BLaER1 (cell line): Measurements from ENCODE around the gene CHM.

Experiments used
- H3K27ac ChIP-seq: shearing (Covaris generic); formaldehyde crosslinking; 2 replicates; pipeline ENCODE4 v1.8.1; 2022
- H3K27me3 ChIP-seq: shearing (Covaris generic); formaldehyde crosslinking; 2 replicates; pipeline ENCODE4 v1.8.1; 2022
- H3K36me3 ChIP-seq: shearing (Covaris generic); formaldehyde crosslinking; 2 replicates; pipeline ENCODE4 v1.8.1; 2022
- H3K4me1 ChIP-seq: shearing (Covaris generic); formaldehyde crosslinking; 2 replicates; pipeline ENCODE4 v1.8.1; 2022
- H3K4me2 ChIP-seq: shearing (Covaris generic); formaldehyde crosslinking; 2 replicates; pipeline ENCODE4 v1.8.1; 2022
- H3K4me3 ChIP-seq: shearing (Covaris generic); formaldehyde crosslinking; 2 replicates; pipeline ENCODE4 v1.8.1; 2022
- H3K9ac ChIP-seq: shearing (Covaris generic); formaldehyde crosslinking; 2 replicates; pipeline ENCODE4 v1.8.1; 2022
- H3K9me3 ChIP-seq: shearing (Covaris generic); formaldehyde crosslinking; 2 replicates; pipeline ENCODE4 v1.8.1; 2022
- H4K20me1 ChIP-seq: shearing (Covaris generic); formaldehyde crosslinking; 2 replicates; pipeline ENCODE4 v1.8.1; 2022
- Cebpa-rat ChIP-seq: shearing (Covaris generic); IDR thresholded peaks from 2 replicates; pipeline ENCODE4 v1.8.1; 2022

Gene CHM

DNA sequence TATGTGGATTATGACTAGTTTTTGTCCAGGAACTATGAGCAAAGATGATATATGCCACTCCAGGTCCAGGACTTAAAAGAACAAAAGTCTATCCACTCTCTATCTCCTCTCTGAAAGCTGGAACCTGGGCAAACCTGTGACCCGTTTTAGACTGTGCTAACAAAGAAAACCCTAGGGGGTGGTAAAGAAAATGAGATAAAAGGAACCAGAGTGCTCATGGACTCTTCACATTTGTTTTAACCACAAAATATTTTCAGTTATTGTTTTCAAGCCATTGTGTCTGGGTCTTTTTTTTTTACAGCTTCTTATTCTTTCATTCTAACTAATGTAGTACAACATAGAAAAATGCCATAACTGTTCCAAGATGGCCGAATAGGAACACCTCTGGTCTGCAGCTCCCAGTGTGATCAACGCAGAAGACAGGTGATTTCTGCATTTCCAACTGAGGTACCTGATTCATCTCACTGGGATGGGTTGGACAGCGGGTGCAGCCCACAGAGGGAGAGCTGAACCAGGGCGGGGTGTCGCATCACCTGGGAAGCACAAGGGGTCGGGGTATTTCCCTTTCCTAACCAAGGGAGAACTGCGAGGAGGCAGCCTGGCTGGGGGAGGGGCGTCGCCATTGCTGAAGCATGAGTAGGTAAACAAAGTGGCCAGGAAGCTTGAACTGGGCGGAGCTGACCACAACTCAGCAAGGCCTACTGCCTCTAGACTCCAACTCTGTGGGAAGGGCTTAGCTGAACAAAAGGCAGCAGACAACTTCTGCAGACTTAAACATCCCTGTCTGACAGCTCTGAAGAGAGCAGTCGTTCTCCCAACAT is 45.1 kb downstream of the CHM start:
- no peak for TF ChIP-seq Cebpa-rat
- Histone ChIP-seq H3K36me3 (no peaks in the 10 kb centered on the region), H3K9ac (no peak overlapping the region), H4K20me1 (peaks cover 17% of the 10 kb centered on the region; the same call in 1 of the 2 replicates), H3K4me3 (no peak overlapping the region), H3K27me3 (peaks cover 37% of the 10 kb centered on the region), H3K4me1 (no peaks in the 10 kb centered on the region; the same call in 1 of the 2 replicates), H3K4me2 (no peak overlapping the region), H3K27ac (no peak overlapping the region), H3K9me3 (no peaks in the 10 kb centered on the region)

DNA sequence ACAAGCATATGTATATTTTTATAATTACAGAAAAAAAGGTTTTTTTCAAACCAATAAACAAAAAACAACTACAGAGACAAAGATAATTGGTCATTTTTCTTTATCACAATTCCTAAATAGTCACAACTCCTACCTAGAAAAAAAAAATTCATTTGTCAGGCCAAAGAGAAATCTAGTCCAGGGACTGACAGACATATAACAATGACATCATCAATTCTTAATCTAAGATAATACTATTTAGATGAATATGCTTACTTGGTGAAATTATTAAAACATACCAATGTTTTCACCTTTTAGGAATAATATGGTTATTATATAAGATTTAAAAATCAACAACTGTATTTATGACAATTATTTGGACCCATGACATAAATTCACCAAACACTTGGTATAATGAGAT is 48.4 kb downstream of the CHM start:
- H3K4me3 ChIP-seq, result no peak overlapping the region
- no peaks in the 10 kb centered on the region for H3K9me3 ChIP-seq
- H3K27me3 ChIP-seq, result peaks cover 65% of the 10 kb centered on the region
- peaks cover 17% of the 10 kb centered on the region for H4K20me1 ChIP-seq
- H3K36me3 ChIP-seq, result no peaks in the 10 kb centered on the region
- H3K4me1 ChIP-seq, result no peaks in the 10 kb centered on the region; the same call in 1 of the 2 replicates
- no peak overlapping the region for H3K9ac ChIP-seq
- H3K4me2 ChIP-seq, result no peak overlapping the region
- no peak overlapping the region for H3K27ac ChIP-seq
- TF ChIP-seq Cebpa-rat, result no peak

DNA sequence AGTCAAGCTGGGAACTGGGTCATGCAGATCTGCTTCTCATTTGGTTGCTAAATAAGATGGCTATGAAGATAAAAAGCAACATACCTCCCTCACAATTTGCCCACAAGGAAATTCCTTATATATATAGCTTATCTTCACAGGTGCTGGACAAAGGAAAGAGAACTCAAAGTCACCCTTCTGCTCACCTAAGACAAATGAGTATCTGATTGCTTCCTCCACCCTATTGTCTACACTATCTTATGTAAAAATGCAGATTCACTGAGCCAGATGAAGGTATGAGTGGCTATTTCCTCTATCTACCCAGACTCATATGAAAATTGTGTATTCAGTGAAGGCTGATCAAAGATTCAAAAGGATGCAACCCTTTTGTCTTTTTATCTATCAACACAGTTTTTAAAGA is 50.8 kb downstream of the CHM start:
- Histone ChIP-seq H3K36me3 (no peaks in the 10 kb centered on the region), H3K27ac (no peak overlapping the region), H3K9ac (no peak overlapping the region), H3K9me3 (no peaks in the 10 kb centered on the region), H3K4me3 (no peak overlapping the region), H3K4me1 (no peaks in the 10 kb centered on the region), H3K4me2 (no peak overlapping the region), H3K27me3 (peaks cover 61% of the 10 kb centered on the region), H4K20me1 (peaks cover 13% of the 10 kb centered on the region; the same call in 1 of the 2 replicates)
- TF ChIP-seq Cebpa-rat, result no peak

DNA sequence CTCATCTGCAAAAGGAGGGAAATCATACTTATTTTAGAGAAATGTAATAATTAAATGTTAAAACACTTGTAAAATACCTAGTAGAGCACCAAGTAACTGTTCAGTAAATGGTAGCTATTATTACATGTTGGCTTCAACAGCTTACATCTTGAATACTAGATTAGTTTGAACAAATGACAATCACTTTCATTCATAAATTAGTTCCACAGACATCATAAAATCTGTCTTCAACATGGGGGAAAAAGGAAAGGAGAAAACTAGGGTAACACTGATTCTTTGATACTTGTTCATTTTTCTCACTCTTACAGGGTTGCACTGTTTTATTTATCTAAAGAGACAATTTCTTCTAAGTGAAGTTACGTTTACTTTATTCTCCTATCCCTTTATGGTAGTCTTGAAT is 51.7 kb downstream of the CHM start:
- Histone ChIP-seq H3K4me2 (no peak overlapping the region), H3K27me3 (peaks cover 67% of the 10 kb centered on the region), H3K9me3 (no peaks in the 10 kb centered on the region), H3K4me3 (no peak overlapping the region), H3K9ac (no peak overlapping the region), H3K4me1 (no peaks in the 10 kb centered on the region), H4K20me1 (peaks cover 9% of the 10 kb centered on the region; the same call in 1 of the 2 replicates), H3K27ac (no peak overlapping the region), H3K36me3 (no peaks in the 10 kb centered on the region)
- no peak for TF ChIP-seq Cebpa-rat

DNA sequence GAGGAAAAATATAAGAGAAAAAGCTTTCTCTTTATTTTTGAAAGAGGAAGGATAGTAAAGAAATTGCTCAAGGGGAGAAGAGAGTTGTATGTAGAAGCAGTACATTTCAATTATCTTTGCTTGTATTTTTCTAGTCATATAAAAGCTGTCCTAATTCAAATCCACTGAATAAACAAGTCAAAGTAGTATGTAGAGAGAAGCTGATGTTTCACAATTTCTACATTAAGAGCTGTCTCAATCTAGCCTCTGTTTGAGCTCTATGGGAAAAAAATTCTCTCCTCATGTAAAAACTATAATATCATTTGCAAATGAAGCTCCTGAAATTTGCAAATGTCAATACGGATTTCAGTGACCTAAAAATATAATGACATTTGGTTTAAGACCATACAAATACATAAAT is 52.6 kb downstream of the CHM start:
- Histone ChIP-seq H3K9ac (no peak overlapping the region), H4K20me1 (peaks cover 9% of the 10 kb centered on the region; the same call in 1 of the 2 replicates), H3K4me2 (no peak overlapping the region), H3K27ac (no peak overlapping the region), H3K27me3 (peaks cover 68% of the 10 kb centered on the region), H3K4me1 (no peaks in the 10 kb centered on the region), H3K9me3 (peaks cover 6% of the 10 kb centered on the region), H3K4me3 (no peak overlapping the region), H3K36me3 (no peaks in the 10 kb centered on the region)
- no peak for TF ChIP-seq Cebpa-rat

DNA sequence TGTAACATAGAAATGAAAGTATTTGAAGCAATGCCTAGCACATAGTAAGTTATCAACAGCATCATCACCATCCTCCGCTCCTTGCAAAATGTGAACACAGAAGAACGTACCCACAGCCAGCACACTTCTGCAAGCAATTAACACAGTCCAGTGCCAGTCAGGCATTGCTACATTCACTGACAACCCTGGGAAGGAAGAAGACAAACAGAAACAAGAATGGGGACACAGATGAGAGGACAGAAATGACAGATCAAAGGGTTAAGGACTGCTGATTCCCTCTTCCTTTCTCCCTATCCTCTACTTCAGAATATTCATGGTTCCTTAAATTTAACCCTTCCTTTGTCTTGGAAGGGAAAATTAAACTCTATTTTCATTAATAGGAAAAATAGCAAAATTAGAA is 53.1 kb downstream of the CHM start:
- Histone ChIP-seq H3K36me3 (no peaks in the 10 kb centered on the region), H3K4me2 (no peak overlapping the region), H3K27me3 (peaks cover 68% of the 10 kb centered on the region), H3K9ac (no peak overlapping the region), H3K27ac (no peak overlapping the region), H4K20me1 (peaks cover 9% of the 10 kb centered on the region; the same call in 1 of the 2 replicates), H3K9me3 (peaks cover 11% of the 10 kb centered on the region), H3K4me3 (no peak overlapping the region), H3K4me1 (no peaks in the 10 kb centered on the region)
- no peak for TF ChIP-seq Cebpa-rat

DNA sequence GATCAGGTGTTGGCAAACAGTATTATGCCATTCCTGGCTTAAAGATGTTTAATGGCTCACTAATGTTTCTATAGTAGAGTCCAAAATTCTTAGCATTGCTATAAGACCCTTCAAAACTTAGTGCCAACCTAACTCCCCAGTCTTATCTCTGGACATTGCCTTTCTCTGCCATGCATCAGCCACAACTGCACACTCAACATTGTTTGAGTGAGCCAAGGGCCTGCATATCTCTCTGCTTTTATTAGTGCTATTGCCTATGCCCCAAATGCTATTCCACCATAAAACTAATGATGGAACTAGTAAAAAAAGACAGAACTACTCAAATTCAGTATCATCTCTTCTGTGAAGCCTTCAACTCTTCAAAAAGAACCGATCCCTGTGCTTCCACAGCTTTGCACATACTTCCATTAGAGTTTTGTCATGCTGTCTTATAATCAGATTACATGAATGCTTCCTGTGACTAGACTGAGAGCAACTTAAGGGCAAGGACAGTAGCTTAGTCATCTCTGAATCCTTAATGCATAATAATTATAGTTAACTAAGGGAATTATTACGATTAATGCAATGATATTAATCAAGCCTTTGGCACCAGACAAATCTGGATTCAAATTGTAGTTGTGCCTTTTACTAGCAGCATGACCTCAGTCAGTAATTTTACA is 53.7 kb downstream of the CHM start:
- Histone ChIP-seq H3K4me2 (no peak overlapping the region), H4K20me1 (peaks cover 9% of the 10 kb centered on the region; the same call in 1 of the 2 replicates), H3K27ac (no peak overlapping the region), H3K27me3 (peaks cover 68% of the 10 kb centered on the region), H3K4me1 (no peaks in the 10 kb centered on the region), H3K4me3 (no peak overlapping the region), H3K36me3 (no peaks in the 10 kb centered on the region), H3K9me3 (peaks cover 17% of the 10 kb centered on the region), H3K9ac (no peak overlapping the region)
- TF ChIP-seq Cebpa-rat, result no peak

DNA sequence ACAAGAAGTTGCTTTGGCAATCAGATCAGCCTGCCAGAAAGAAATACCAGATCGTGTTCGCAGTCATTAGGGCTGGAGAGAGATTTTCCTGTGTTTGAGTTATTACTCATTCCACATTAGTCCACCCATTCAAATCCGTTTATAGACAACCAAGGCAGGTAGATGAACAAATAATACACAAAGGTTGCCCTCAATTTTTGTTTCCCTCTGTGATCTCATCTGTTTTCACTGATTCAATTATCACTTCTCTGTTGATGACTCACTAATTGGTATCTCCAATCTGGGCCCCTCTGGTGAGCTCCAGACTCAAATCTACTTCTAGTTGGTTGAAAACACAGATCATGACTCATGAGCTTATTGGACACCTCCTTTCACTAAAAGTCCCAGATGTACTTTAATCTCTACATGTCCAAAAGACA is 54.5 kb downstream of the CHM start:
- peaks cover 25% of the 10 kb centered on the region for H3K9me3 ChIP-seq
- no peak overlapping the region for H3K4me3 ChIP-seq
- no peak overlapping the region for H3K9ac ChIP-seq
- no peak overlapping the region for H3K27ac ChIP-seq
- no peak for TF ChIP-seq Cebpa-rat
- peaks cover 71% of the 10 kb centered on the region for H3K27me3 ChIP-seq
- no peaks in the 10 kb centered on the region for H3K4me1 ChIP-seq
- H4K20me1 ChIP-seq, result peaks cover 9% of the 10 kb centered on the region; the same call in 1 of the 2 replicates
- no peaks in the 10 kb centered on the region for H3K36me3 ChIP-seq
- no peak overlapping the region for H3K4me2 ChIP-seq

DNA sequence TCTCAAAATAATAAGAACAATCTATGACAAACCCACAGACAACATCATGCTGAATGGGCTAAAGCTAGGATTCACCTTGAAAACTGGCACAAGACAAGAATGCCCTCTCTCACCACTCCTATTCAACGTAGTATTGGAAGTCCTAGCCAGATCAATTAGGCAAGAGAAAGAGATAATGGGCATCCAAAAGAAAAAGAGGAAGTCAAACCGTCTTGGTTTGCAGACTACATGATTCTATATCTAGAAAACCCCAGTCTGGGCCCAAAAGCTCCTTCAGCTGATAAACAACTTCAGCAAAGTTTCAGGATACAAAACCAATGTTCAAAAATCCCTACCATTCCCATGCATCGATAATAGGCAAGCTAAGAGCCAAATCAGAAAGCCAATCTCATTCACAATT is 59.0 kb downstream of the CHM start:
- H4K20me1 ChIP-seq, result peaks cover 26% of the 10 kb centered on the region; the same call in 1 of the 2 replicates
- H3K27me3 ChIP-seq, result peaks cover 66% of the 10 kb centered on the region
- H3K4me2 ChIP-seq, result no peak overlapping the region
- no peaks in the 10 kb centered on the region for H3K4me1 ChIP-seq
- H3K4me3 ChIP-seq, result no peak overlapping the region
- peaks cover 7% of the 10 kb centered on the region; the same call in 1 of the 2 replicates for H3K36me3 ChIP-seq
- TF ChIP-seq Cebpa-rat, result no peak
- H3K9me3 ChIP-seq, result peaks cover 27% of the 10 kb centered on the region
- H3K27ac ChIP-seq, result no peak overlapping the region
- no peak overlapping the region for H3K9ac ChIP-seq

DNA sequence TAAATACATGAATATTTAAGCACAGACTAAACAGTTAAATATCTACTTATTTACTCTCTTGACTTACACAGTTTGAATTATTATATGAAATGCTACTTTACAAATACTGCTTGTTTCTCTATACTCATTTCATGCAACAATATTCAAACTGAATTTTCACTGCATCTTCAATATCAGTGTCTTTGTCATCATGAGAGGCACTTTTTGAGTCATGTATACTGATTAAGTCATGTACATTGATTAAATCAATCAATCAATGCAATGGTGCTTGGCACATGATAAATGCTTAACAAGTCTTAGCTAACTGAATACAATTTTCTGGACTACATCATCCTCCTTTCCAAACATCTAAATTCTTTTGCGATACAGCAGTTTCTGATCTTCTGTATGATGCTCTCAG is 67.1 kb downstream of the CHM start:
- no peak for TF ChIP-seq Cebpa-rat
- Histone ChIP-seq H3K36me3 (no peaks in the 10 kb centered on the region; the same call in none of the 2 replicates), H4K20me1 (peaks cover 14% of the 10 kb centered on the region; the same call in 1 of the 2 replicates), H3K27ac (no peak overlapping the region), H3K4me1 (no peaks in the 10 kb centered on the region), H3K27me3 (peaks cover 49% of the 10 kb centered on the region), H3K9ac (no peak overlapping the region), H3K9me3 (peaks cover 3% of the 10 kb centered on the region; the same call in 1 of the 2 replicates), H3K4me3 (no peak overlapping the region), H3K4me2 (no peak overlapping the region)
